SK-N-SH (cell line): Measurements from ENCODE around the gene NMBR. TPM values are rescaled to one million over a fixed set of nuclear protein-coding genes. Genes with fewer than 3 reads are reported as not detected.

Source experiments
- CTCF ChIA-PET: fragments of 300-600, 350-600 bp; formaldehyde crosslinking; extraction: SDS; loops from one replicate; lab custom pipeline; 2021; lab: Yijun Ruan, JAX
- POLR2A ChIA-PET: fragments of 350-600 bp; sonication (Branson Sonifier 250); formaldehyde crosslinking; extraction: SDS; loops from one replicate; lab custom pipeline; 2020; ENCODE audit warnings: antibody characterized with exemption, inconsistent platforms; lab: Yijun Ruan, JAX
- DNase-seq: peaks from one replicate; pipeline ENCODE4 v3.0.0; 2012
- H2AFZ ChIP-seq: fragments of 200-600 bp; sonication (generic); 2 replicates; pipeline ENCODE4 v1.8.1; 2016; ENCODE audit warnings: antibody characterized with exemption, mild to moderate bottlenecking, low read depth
- H3F3A ChIP-seq: fragments of 200-600 bp; sonication (generic); replicated peaks from 2 replicates; pipeline ENCODE3; 2016; ENCODE audit warnings: antibody characterized with exemption, mild to moderate bottlenecking; ENCODE audit not compliant: insufficient read depth
- H3K27ac ChIP-seq, 2 experiments: fragments of 200-500 bp in 1 of 2; fragments of 200-600 bp in 1 of 2; sonication (Bioruptor generic) in 1 of 2; sonication (generic), shearing (Covaris generic) in 1 of 2; 2 replicates each; pipeline versions ENCODE4 v1.5.1 to v1.6.1; 2014 to 2016; ENCODE audit warnings: low read depth in 2 of 2, inconsistent platforms in 1 of 2, low read length in 1 of 2, mild to moderate bottlenecking in 1 of 2, mixed read lengths in 1 of 2
- H3K27me3 ChIP-seq: fragments of 200-600 bp; sonication (generic), shearing (Covaris generic); 2 replicates; pipeline ENCODE4 v1.6.1; 2016; ENCODE audit warnings: mixed run types; ENCODE audit not compliant: insufficient read depth
- H3K36me3 ChIP-seq, 2 experiments: fragments of 200-500 bp in 1 of 2; fragments of 200-600 bp in 1 of 2; sonication (Bioruptor generic) in 1 of 2; sonication (generic) in 1 of 2; replicated peaks in 1 of 2; 2 replicates each; pipeline versions ENCODE3 to v1.5.1; 2014 to 2016; ENCODE audit warnings: low read length in 1 of 2, mild to moderate bottlenecking in 1 of 2; ENCODE audit not compliant: insufficient read depth in 2 of 2, control insufficient read depth in 1 of 2
- H3K4me1 ChIP-seq, 2 experiments: fragments of 200-500 bp in 1 of 2; fragments of 200-600 bp in 1 of 2; sonication (Bioruptor generic) in 1 of 2; sonication (generic), shearing (Covaris generic) in 1 of 2; 2 replicates each; pipeline versions ENCODE4 v1.5.1 to v1.6.1; 2014 to 2016; ENCODE audit warnings: low read depth in 1 of 2, low read length in 1 of 2, mixed run types in 1 of 2; ENCODE audit not compliant: insufficient read depth in 2 of 2, control insufficient read depth in 1 of 2
- H3K4me2 ChIP-seq: fragments of 200-600 bp; sonication (generic), shearing (Covaris generic); 2 replicates; pipeline ENCODE4 v1.6.1; 2017; ENCODE audit warnings: mixed run types
- H3K4me3 ChIP-seq, 2 experiments: fragments of 200-500 bp in 1 of 2; fragments of 200-600 bp in 1 of 2; sonication (Bioruptor generic) in 1 of 2; sonication (generic), shearing (Covaris generic) in 1 of 2; 2 replicates each; pipeline versions ENCODE4 v1.5.1 to v1.8.1; 2014 to 2016; ENCODE audit warnings: low read depth in 2 of 2, inconsistent platforms in 1 of 2, low read length in 1 of 2, mild to moderate bottlenecking in 1 of 2, mixed read lengths in 1 of 2, moderate library complexity in 1 of 2
- H3K79me2 ChIP-seq: fragments of 200-600 bp; sonication (generic); 2 replicates; pipeline ENCODE4 v1.8.1; 2017; ENCODE audit warnings: mild to moderate bottlenecking; ENCODE audit not compliant: insufficient read depth
- H3K9ac ChIP-seq: fragments of 200-600 bp; sonication (generic); 2 replicates; pipeline ENCODE4 v1.6.1; 2017; ENCODE audit warnings: mixed run types
- H3K9me2 ChIP-seq: fragments of 200-600 bp; sonication (generic); 2 replicates; pipeline ENCODE4 v1.6.1; 2017; ENCODE audit warnings: mixed run types
- H3K9me3 ChIP-seq: fragments of 200-600 bp; sonication (generic); 2 replicates; pipeline ENCODE4 v1.6.1; 2017; ENCODE audit warnings: mixed run types, mild to moderate bottlenecking, moderate library complexity
- H4K20me1 ChIP-seq: fragments of 200-600 bp; sonication (generic); 2 replicates; pipeline ENCODE4 v1.6.1; 2017; ENCODE audit warnings: mild to moderate bottlenecking, mixed run types; ENCODE audit not compliant: insufficient read depth
- CHD2 ChIP-seq: fragments of 150-350 bp; IDR thresholded peaks from 2 replicates; pipeline ENCODE4 v1.6.1; 2018; ENCODE audit warnings: low read length; ENCODE audit not compliant: partially characterized antibody
- EZH2phosphoT487 ChIP-seq: fragments of 200-600 bp; sonication (generic); IDR thresholded peaks from 2 replicates; pipeline ENCODE4 v1.6.1; 2017; ENCODE audit warnings: low read depth, mixed run types, mild to moderate bottlenecking, antibody characterized with exemption, moderate library complexity, borderline replicate concordance
- FOXJ3 ChIP-seq: sonication (generic); formaldehyde crosslinking; IDR thresholded peaks from 2 replicates; pipeline ENCODE4 v1.5.1; 2020; ENCODE audit warnings: mild to moderate bottlenecking, missing genetic modification reagents
- GATA2 ChIP-seq: sonication (generic); formaldehyde crosslinking; IDR thresholded peaks from 2 replicates; pipeline ENCODE4 v1.5.0; 2020; ENCODE audit warnings: mild to moderate bottlenecking, missing genetic modification reagents
- IRF3 ChIP-seq: fragments of 150-350 bp; IDR thresholded peaks from 2 replicates; pipeline ENCODE4 v1.6.1; 2016; ENCODE audit warnings: mild to moderate bottlenecking, low read depth, low read length
- JUND ChIP-seq: IDR thresholded peaks from 2 replicates; pipeline ENCODE4 v1.4.0; 2012
- MAX ChIP-seq: IDR thresholded peaks from 2 replicates; pipeline ENCODE4 v1.4.0; 2012; ENCODE audit warnings: low read depth
- MEF2A ChIP-seq: IDR thresholded peaks from 2 replicates; pipeline ENCODE4 v1.4.0; 2012; ENCODE audit warnings: low read depth, borderline replicate concordance
- PBX3 ChIP-seq: IDR thresholded peaks from 2 replicates; pipeline ENCODE4; 2012
- POLR2AphosphoS5 ChIP-seq: IDR thresholded peaks from 2 replicates; pipeline ENCODE4 v1.6.1; 2012; ENCODE audit warnings: low read depth, low read length
- REST ChIP-seq: IDR thresholded peaks from 2 replicates; pipeline ENCODE4 v1.6.1; 2012; ENCODE audit warnings: mild to moderate bottlenecking, low read depth, low read length, moderate library complexity
- RFX5 ChIP-seq: IDR thresholded peaks from 2 replicates; pipeline ENCODE4 v1.6.1; 2012; ENCODE audit warnings: mild to moderate bottlenecking, improper control_type of control experiment, low read length
- RXRA ChIP-seq: IDR thresholded peaks from 2 replicates; pipeline ENCODE4 v1.4.0; 2012; ENCODE audit warnings: low read depth, mild to moderate bottlenecking, borderline replicate concordance
- SMC3 ChIP-seq: IDR thresholded peaks from 2 replicates; pipeline ENCODE4 v1.6.1; 2012; ENCODE audit warnings: low read depth, low read length, improper control_type of control experiment
- TAF1 ChIP-seq: IDR thresholded peaks from 2 replicates; pipeline ENCODE4 v1.6.1; 2012; ENCODE audit warnings: low read depth, mild to moderate bottlenecking, low read length, moderate library complexity, borderline replicate concordance
- TEAD4 ChIP-seq: IDR thresholded peaks from 2 replicates; pipeline ENCODE4 v1.4.0; 2012; ENCODE audit warnings: mild to moderate bottlenecking, borderline replicate concordance; ENCODE audit not compliant: insufficient read depth
- USF1 ChIP-seq: IDR thresholded peaks from 2 replicates; pipeline ENCODE4 v1.4.0; 2012; ENCODE audit warnings: low read depth, borderline replicate concordance
- YY1 ChIP-seq: IDR thresholded peaks from 2 replicates; pipeline ENCODE4 v1.4.0; 2012; ENCODE audit warnings: low read depth, mild to moderate bottlenecking
- ZBTB33 ChIP-seq: IDR thresholded peaks from 2 replicates; pipeline ENCODE4 v1.4.0; 2012; ENCODE audit warnings: low read depth, borderline replicate concordance
- WGBS: methylation state at CpG from one replicate; pipeline ENCODE4 v1.1.6; 2017; ENCODE audit warnings: low lambda C conversion rate; 5-methylcytosine and 5-hydroxymethylcytosine counted together
- polyA plus RNA-seq, 3 experiments: library from polyadenylated mRNA; depleted of rRNA; stranded (reverse); fragments of >200 nt; gene quantifications; 2 replicates each; pipeline ENCODE4 v1.2.3, GENCODE V29; 2012

Gene NMBR
- polyA plus RNA-seq, 1 of the 3 experiments (the other 2 are of a cell fraction) = not detected

GRCh38 chr6:142087950-142088857 lies 58.7 kb downstream of the NMBR start:
- CTCF ChIA-PET = interaction anchor here (1.8 kb wide), 1 partner anchor 24 kb away, joined by 7 read pairs; no protein-coding TSS in a partner anchor
- POLR2A ChIA-PET = no interaction called here
- H3K79me2 ChIP-seq = no peaks in the 10 kb centered on the region
- H3K9me3 ChIP-seq = no peaks in the 10 kb centered on the region
- no peaks in the 10 kb centered on the region for H3K36me3 ChIP-seq
- no peaks in the 10 kb centered on the region for H3K9me2 ChIP-seq
- WGBS = 12% methylated on average over 28 of the region's 49 CpGs
- no peak overlapping the region for H3K27ac ChIP-seq
- H3F3A ChIP-seq = no peaks in the 10 kb centered on the region
- H4K20me1 ChIP-seq = no peaks in the 10 kb centered on the region
- TF ChIP-seq MEF2A (no peak), RXRA (no peak), REST (no peak), GATA2 (CRISPR knock-in tag) (no peak), EZH2phosphoT487 (no peak), IRF3 (no peak), JUND (no peak), SMC3 (no peak), ZBTB33 (no peak), RFX5 (no peak), POLR2AphosphoS5 (no peak), CHD2 (no peak), MAX (no peak), TAF1 (no peak), USF1 (no peak), PBX3 (no peak), FOXJ3 (CRISPR knock-in tag) (no peak), TEAD4 (no peak), YY1 (no peak)
- TF ChIP-seq, all 33 proteins: peak for 0
- Histone ChIP-seq H3K4me1 (no peaks in the 10 kb centered on the region), H3K9ac (no peak overlapping the region), H3K4me2 (peak overlapping the region; percentile 66), H2AFZ (no peak overlapping the region), H3K27me3 (peaks cover 6% of the 10 kb centered on the region; the same call in 1 of the 2 replicates), H3K4me3 (peak overlapping the region; percentile 14 to 26; a peak in 1 of 4 replicates)
- DNase-seq = no peak
